Activated CD4-positive, alpha-beta memory T cell treated with anti-CD3 and anti-CD28 coated beads, Interleukin-2, amount 10 ng/mL, durations not matched to agents 7 days and 5 days (primary cell): ENCODE measurements around the gene TMEM250. TPM values are rescaled to one million over a fixed set of nuclear protein-coding genes. Genes with fewer than 3 reads are reported as not detected.
"Not testable (repeated sequence)": the region's sequence is repeated elsewhere in the genome, so short reads cannot be mapped to it uniquely, and the experiment has no call there.

Source experiments
- CTCF ChIA-PET: fragments of 350-600 bp; sonication (Branson Sonifier 250); formaldehyde crosslinking; loops from one replicate; lab custom pipeline; 2021; ENCODE audit warnings: antibody characterized with exemption, inconsistent platforms; lab: Charles Lee
- POLR2A ChIA-PET: fragments of 350-600 bp; sonication (Branson Sonifier 250); formaldehyde crosslinking; loops from one replicate; lab custom pipeline; 2021; ENCODE audit warnings: antibody characterized with exemption; lab: Charles Lee
- DNase-seq: peaks from one replicate; pipeline ENCODE4 v3.0.0-alpha.2; 2020
- H3K27ac Mint-ChIP-seq: one replicate; pipeline ENCODE4 v1.8.0; 2021; ENCODE audit warnings: mild to moderate bottlenecking, mixed read lengths
- H3K27me3 Mint-ChIP-seq: one replicate; pipeline ENCODE4 v1.8.0; 2021; ENCODE audit warnings: mixed read lengths
- H3K36me3 Mint-ChIP-seq: one replicate; pipeline ENCODE4 v1.8.0; 2021; ENCODE audit warnings: low read depth, mixed read lengths
- H3K4me1 Mint-ChIP-seq: one replicate; pipeline ENCODE4 v1.8.0; 2021; ENCODE audit warnings: mixed read lengths
- H3K4me3 Mint-ChIP-seq: one replicate; pipeline ENCODE4 v1.8.0; 2021; ENCODE audit warnings: mild to moderate bottlenecking, mixed read lengths
- H3K9me3 Mint-ChIP-seq: one replicate; pipeline ENCODE4 v1.8.0; 2021; ENCODE audit warnings: mixed read lengths
- total RNA-seq, 2 experiments: library from RNA; stranded (reverse); gene quantifications; one replicate each; pipeline ENCODE4 v1.2.3, GENCODE V29; 2021

TMEM250 gene
- total RNA-seq, 2 experiments from 2014 or later, result 47.0 to 49.0 TPM

DNA sequence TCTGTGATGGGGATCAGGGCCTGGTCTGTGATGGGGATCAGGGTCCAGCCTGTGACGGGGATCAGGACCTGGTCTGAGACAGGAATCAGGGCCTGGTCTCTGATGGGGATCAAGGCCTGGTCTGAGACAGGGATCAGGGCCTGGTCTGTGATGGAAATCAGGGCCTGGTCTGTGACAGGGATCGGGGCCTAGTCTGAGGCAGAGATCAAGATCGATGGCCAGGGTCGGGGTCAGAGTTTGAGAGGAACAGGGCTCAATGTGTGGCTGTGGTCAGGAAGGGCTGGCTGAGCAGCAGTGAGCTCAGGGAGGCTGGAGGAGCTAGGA is 33.8 kb upstream of the TMEM250 start:
- Mint-ChIP-seq H3K9me3 (no peaks in the 10 kb centered on the region), H3K36me3 (no peaks in the 10 kb centered on the region), H3K27ac (no peak overlapping the region), H3K4me1 (no peaks in the 10 kb centered on the region), H3K4me3 (no peak overlapping the region), H3K27me3 (peaks cover 2% of the 10 kb centered on the region)
- ChIA-PET POLR2A (no interaction called here), CTCF (no interaction called here)
- DNase-seq, result no peak

DNA sequence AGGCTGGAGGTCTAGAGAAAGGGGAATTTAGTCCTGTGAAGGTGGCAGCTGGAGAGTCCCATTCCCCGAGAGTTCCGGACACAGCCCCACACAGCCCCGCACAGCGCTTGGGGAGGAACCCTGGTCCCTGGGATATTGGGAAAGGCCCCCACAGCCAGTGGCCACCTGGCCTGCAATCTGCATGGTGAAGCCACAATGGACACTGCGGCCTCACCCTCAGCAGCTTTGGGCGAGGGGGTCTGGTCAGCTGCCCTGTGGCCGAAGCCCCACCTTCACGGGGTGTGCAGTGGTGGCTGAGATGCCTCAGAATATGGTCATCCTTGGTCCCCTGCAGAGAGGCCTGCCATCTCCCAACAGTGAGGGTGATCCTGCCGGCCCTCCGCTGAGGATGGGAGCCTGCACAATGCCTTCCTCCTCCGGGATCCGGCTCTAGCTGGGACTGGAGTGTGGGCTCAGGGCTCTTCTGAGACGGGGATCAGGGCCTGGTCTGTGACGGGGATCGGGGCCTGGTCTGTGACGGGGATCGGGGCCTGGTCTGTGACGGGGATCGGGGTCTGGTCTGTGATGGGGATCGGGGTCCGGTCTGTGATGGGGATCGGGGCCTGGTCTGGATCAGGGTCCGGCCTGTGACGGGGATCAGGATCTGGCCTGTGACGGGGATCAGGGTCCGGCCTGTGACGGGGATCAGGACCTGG is 33.3 kb upstream of the TMEM250 start:
- ChIA-PET POLR2A (no interaction called here), CTCF (no interaction called here)
- Mint-ChIP-seq H3K4me1 (no peaks in the 10 kb centered on the region), H3K27ac (no peak overlapping the region), H3K4me3 (no peak overlapping the region), H3K36me3 (no peaks in the 10 kb centered on the region), H3K9me3 (no peaks in the 10 kb centered on the region), H3K27me3 (peaks cover 2% of the 10 kb centered on the region)
- DNase-seq, result no peak

DNA sequence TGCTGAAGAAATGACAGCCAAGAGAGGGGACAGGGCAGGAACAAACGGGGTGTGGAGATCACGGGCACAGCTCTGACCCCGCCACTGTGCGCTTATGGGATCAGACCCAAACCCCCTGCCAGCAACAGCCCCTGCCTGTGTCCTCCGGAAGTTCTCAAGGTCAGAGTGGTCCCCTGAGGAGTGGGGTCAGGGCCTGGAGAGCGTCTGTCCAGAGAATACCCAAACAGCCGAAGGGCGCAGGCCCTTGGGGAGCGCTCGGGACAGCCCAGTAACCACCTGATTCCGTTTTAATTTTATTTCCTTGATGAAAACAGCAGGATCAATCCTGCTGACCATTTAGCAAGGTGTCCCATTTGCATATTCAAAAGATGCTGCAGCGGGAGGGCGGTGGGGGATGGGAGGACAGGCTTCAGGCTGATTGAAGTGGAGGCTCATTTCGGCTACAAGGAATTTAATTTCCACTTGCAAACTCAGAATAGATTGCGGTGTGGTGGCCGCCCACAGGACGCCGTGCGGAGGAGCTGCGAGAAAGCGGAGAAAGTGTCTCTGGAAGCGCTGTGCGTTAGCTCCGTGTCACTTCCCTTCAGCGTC is 32.6 kb upstream of the TMEM250 start:
- Mint-ChIP-seq H3K4me1 (no peaks in the 10 kb centered on the region), H3K9me3 (no peaks in the 10 kb centered on the region), H3K4me3 (no peak overlapping the region), H3K27me3 (peaks cover 3% of the 10 kb centered on the region), H3K36me3 (no peaks in the 10 kb centered on the region), H3K27ac (no peak overlapping the region)
- CTCF ChIA-PET, result no interaction called here
- POLR2A ChIA-PET, result no interaction called here
- no peak for DNase-seq

- H3K4me3 Mint-ChIP-seq, POLR2A ChIA-PET, H3K9me3 Mint-ChIP-seq, H3K4me1 Mint-ChIP-seq, CTCF ChIA-PET, DNase-seq, H3K36me3 Mint-ChIP-seq, H3K27ac Mint-ChIP-seq, H3K27me3 Mint-ChIP-seq: not testable (repeated sequence)
Observed at GRCh38 chr9:136150664-136151213, 32.1 kb upstream of the TMEM250 start.

- Mint-ChIP-seq H3K4me3 (no peak overlapping the region), H3K27me3 (peaks cover 2% of the 10 kb centered on the region)
Observed at GRCh38 chr9:136149853-136150252, 31.2 kb upstream of the TMEM250 start.

DNA sequence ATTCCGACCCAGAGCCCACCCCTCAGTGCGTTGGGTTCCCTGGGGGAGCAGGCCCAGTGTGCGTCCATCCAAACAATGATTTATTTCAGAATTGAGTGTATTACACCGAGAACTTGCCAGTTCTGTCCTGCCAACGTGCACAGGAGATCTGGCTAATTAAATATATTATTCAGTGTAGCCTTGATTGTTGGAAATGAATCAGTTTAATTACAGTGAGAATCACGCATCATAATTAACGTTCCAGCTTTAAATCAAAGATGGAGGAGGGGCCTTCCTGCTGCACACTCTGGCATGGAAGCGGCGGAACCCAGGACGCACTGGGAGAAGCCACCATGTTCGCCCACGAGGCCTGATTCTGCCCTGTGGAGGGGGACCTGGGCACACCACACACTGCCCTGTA is 30.7 kb upstream of the TMEM250 start:
- Mint-ChIP-seq H3K4me1 (no peaks in the 10 kb centered on the region), H3K27me3 (peaks cover 2% of the 10 kb centered on the region), H3K27ac (no peak overlapping the region), H3K36me3 (no peaks in the 10 kb centered on the region), H3K4me3 (no peak overlapping the region), H3K9me3 (no peaks in the 10 kb centered on the region)
- POLR2A ChIA-PET, result no interaction called here
- no peak for DNase-seq
- CTCF ChIA-PET, result no interaction called here

More at GRCh38 chr9:136149853-136150252, 31.2 kb upstream of the TMEM250 start:
- CTCF ChIA-PET, result no interaction called here
- no peak overlapping the region for H3K27ac Mint-ChIP-seq
- H3K9me3 Mint-ChIP-seq, result no peaks in the 10 kb centered on the region
- DNase-seq, result no peak
- no peaks in the 10 kb centered on the region for H3K36me3 Mint-ChIP-seq
- H3K4me1 Mint-ChIP-seq, result no peaks in the 10 kb centered on the region
- POLR2A ChIA-PET, result no interaction called here

- H3K27me3 Mint-ChIP-seq, result peaks cover 2% of the 10 kb centered on the region
- H3K27ac Mint-ChIP-seq, result no peak overlapping the region
- H3K9me3 Mint-ChIP-seq, result no peaks in the 10 kb centered on the region
- no peaks in the 10 kb centered on the region for H3K36me3 Mint-ChIP-seq
- POLR2A ChIA-PET, result no interaction called here
- CTCF ChIA-PET, result interaction anchor here (0.6 kb wide), 1 partner anchor 173 kb away, joined by 4 read pairs; no protein-coding TSS in a partner anchor
- DNase-seq, result no peak
- no peak overlapping the region for H3K4me3 Mint-ChIP-seq
- H3K4me1 Mint-ChIP-seq, result no peaks in the 10 kb centered on the region
Observed at GRCh38 chr9:136148766-136149165, 30.1 kb upstream of the TMEM250 start.

DNA sequence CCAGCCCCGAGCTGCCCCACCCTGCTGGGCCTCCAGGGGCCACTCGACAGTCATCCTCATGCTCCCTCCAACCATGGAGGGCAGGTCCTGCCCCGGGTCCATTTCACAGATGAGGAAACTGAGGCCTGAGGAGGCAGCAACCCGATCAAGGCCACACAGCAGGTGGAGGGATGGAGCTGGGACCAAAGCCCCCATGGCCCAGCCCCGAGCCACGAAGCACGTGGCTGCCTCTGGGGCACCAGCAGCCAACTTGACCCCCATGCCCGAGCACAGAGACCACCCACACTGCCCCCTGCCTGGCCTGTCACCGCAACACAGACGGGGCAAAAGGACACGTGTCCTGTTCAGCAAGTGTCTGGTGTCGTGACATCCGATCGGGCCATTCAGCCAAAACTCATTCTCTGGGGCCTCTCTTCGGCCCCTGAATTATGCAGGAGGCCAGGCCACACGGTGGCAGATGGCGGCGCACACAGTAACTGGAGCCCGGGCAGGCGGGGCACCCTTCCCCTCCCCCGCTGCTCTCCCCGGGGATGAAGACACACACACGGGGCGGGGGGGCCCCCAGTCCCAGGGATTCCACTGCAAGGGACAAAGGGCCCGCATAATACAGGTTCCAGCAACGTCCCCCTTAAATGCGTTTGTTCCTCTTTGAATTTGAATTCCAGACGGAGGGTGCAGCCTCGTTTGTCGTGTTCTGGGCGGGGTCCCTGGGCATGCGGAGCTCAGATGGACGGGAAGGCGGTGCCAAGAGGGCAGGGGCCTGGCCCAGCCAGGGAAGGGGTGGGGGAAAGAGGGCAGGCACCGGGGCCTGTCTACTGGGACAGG is 29.4 kb upstream of the TMEM250 start:
- Mint-ChIP-seq H3K4me1 (no peaks in the 10 kb centered on the region), H3K27me3 (peaks cover 2% of the 10 kb centered on the region), H3K27ac (no peak overlapping the region), H3K36me3 (no peaks in the 10 kb centered on the region), H3K4me3 (no peak overlapping the region), H3K9me3 (no peaks in the 10 kb centered on the region)
- DNase-seq, result no peak
- CTCF ChIA-PET, result no interaction called here
- POLR2A ChIA-PET, result no interaction called here

DNA sequence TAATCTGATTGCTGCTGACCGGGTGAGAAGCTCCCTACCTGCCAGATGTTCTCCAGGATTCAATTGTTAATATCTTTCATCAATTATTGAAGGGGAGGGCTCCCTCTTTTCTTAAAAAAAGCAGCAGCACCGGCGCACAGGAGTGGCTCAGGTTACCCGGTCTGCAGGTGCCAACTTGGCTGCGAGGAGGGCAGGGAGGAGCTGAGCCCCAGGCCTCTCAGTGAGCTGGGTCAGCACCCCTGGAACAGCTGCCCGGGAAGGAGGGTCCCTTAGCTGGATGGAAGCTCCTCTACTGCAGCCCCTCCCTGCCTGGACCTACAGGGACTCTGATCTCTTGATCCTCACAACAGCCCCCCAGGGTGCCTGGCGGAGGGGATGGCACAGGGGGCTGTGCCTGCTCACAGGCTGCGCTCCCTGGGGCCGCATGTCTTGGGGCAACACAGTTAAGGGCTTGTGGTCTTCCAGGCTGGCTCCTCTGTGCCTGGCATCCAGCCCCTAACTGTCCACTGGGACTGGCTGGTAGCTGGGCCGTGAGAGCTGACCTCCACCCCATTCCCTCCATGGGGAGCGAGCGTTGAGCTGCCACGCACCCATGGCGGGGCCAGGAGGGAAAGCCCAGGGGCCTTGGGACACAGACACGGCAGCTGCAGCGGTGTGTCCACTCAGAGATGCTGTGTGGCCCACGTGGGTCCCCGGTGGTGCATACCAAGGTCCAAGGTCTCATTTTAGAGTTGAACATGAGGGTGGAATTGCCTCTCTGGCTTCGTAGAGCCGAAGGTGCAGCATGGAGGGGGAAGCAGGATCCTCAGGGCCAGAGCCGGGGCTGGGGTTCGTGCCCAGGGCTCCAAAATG is 28.6 kb upstream of the TMEM250 start:
- ChIA-PET POLR2A (no interaction called here), CTCF (no interaction called here)
- H3K27ac Mint-ChIP-seq, result no peak overlapping the region
- H3K27me3 Mint-ChIP-seq, result peaks cover 2% of the 10 kb centered on the region
- no peak for DNase-seq
- no peaks in the 10 kb centered on the region for H3K9me3 Mint-ChIP-seq
- H3K4me1 Mint-ChIP-seq, result no peaks in the 10 kb centered on the region
- H3K36me3 Mint-ChIP-seq, result no peaks in the 10 kb centered on the region
- no peak overlapping the region for H3K4me3 Mint-ChIP-seq

GRCh38 chr9:136146126-136147037 is 27.7 kb upstream of the TMEM250 start:
- no peaks in the 10 kb centered on the region for H3K36me3 Mint-ChIP-seq
- CTCF ChIA-PET, result no interaction called here

DNA sequence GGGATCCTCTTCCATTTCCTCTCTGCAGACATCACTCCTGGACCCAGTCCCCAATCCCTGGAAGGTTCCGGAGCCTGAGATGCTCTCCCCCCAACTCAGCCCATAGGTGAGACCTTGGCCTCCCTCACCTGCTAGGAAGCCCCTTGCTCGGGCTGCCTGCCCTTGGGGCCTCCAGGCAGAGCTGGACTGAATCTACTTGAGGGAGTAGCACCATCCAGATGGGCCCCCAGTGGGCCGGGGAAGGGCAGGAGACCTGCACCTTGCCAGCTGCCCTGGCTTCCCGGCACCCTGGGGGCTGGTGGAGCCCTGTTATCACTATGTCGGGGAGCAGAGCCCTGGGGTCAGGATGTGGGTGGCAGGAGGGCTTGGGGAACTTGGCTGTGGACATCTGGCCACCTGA is 26.9 kb upstream of the TMEM250 start:
- CTCF ChIA-PET, result no interaction called here
- H3K4me1 Mint-ChIP-seq, result no peaks in the 10 kb centered on the region
- H3K36me3 Mint-ChIP-seq, result no peaks in the 10 kb centered on the region
- no peak overlapping the region for H3K4me3 Mint-ChIP-seq
- H3K27ac Mint-ChIP-seq, result no peak overlapping the region
- POLR2A ChIA-PET, result no interaction called here
- no peaks in the 10 kb centered on the region for H3K9me3 Mint-ChIP-seq
- DNase-seq, result no peak
- peaks cover 2% of the 10 kb centered on the region for H3K27me3 Mint-ChIP-seq

More at GRCh38 chr9:136146126-136147037, 27.7 kb upstream of the TMEM250 start:
- Mint-ChIP-seq H3K4me3 (no peak overlapping the region), H3K27me3 (peaks cover 2% of the 10 kb centered on the region), H3K4me1 (no peaks in the 10 kb centered on the region), H3K27ac (no peak overlapping the region), H3K9me3 (no peaks in the 10 kb centered on the region)
- POLR2A ChIA-PET, result no interaction called here
- no peak for DNase-seq

GRCh38 chr9:136144450-136144849 is 25.8 kb upstream of the TMEM250 start:
- Mint-ChIP-seq H3K9me3 (no peaks in the 10 kb centered on the region), H3K27me3 (peaks cover 2% of the 10 kb centered on the region), H3K4me1 (no peaks in the 10 kb centered on the region), H3K27ac (no peak overlapping the region), H3K4me3 (no peak overlapping the region), H3K36me3 (no peaks in the 10 kb centered on the region)
- POLR2A ChIA-PET, result no interaction called here
- CTCF ChIA-PET, result no interaction called here
- no peak for DNase-seq
